ENCODE measurements around the gene INPP5E. TPM values are rescaled to one million over a fixed set of nuclear protein-coding genes. Genes with fewer than 3 reads are reported as not detected.

The INPP5E gene
- total and polyA plus RNA-seq, 2 experiments from 2014 or later: 5.0 to 8.1 TPM

DNA sequence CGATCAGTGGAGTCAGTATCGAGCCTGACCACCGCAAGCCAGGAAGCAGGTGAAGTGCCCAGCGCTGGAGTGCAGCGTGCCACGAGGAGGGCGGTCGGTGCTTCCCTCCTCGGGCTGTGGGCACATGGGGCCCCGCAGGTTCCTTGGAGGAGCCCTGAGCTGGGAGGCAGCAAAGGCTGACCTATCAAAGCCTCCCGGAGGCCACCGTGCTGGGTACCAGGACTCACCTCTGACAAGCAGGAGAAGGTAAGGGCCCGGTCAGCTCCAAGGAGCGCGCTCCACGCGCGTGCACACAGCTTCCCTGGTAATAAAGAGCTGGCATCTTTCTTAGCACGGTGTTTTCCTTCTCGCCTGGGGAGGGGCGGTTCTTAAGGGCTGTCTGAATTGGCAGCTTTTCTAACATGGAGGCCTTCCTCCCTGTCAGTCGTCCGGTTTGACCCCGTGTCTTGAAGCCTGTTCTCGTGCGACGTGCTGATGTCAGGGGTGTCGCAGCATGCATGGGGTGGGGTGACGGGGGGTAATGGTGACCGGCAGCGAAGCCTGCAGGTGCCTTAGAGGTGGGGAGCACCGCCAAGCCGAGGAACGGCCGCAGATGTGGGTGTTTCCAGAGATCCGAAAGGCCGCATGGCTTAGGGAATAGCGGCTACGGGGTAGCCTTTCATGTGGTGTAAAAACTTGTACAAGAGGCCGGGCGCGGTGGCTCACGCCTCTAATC is 16.1 kb downstream of the INPP5E start:
- H3K79me2 ChIP-seq (ENCODE audit: insufficient read depth): no peaks in the 10 kb centered on the region
- no peak overlapping the region for H3K9ac ChIP-seq
- DNase-seq: no peak
- no peak overlapping the region for H2AFZ ChIP-seq
- H3K9me3 ChIP-seq (ENCODE audit: low read depth): no peaks in the 10 kb centered on the region
- H3K9me2 ChIP-seq (ENCODE audit: insufficient read depth): no peaks in the 10 kb centered on the region
- H3K4me3 ChIP-seq: no peak overlapping the region
- in situ Hi-C loops (cut with MboI): no loop called here
- 91 to 92% methylated on average over 43 of the region's 43 CpGs for WGBS, 2 experiments (ENCODE audit: low coverage in 1 of 2, low lambda C conversion rate in 2 of 2, missing lambda C conversion rate in 2 of 2)
- H3K27me3 ChIP-seq (replicated peaks; ENCODE audit: insufficient read depth): no peaks in the 10 kb centered on the region
- no peak overlapping the region for H3K4me2 ChIP-seq (ENCODE audit: unreplicated experiment)
- H4K20me1 ChIP-seq (ENCODE audit: insufficient read depth): no peaks in the 10 kb centered on the region
- TF ChIP-seq EZH2 (IDR thresholded peaks at IDR 0.05; ENCODE audit: insufficient read depth, poor library complexity, severe bottlenecking) (no peak), EZH2phosphoT487 (IDR thresholded peaks at IDR 0.05; ENCODE audit: insufficient read depth, low read depth) (no peak)
- no peaks in the 10 kb centered on the region for H3K4me1 ChIP-seq (ENCODE audit: insufficient read depth)
- peaks cover 14% of the 10 kb centered on the region; the same call in 1 of the 2 replicates for H3F3A ChIP-seq (ENCODE audit: insufficient read depth)
- H3K36me3 ChIP-seq (ENCODE audit: low read depth): peaks cover 23% of the 10 kb centered on the region
- no peak overlapping the region for H3K27ac ChIP-seq

- no peaks in the 10 kb centered on the region for H3K9me2 ChIP-seq (ENCODE audit: insufficient read depth)
- H3K27me3 ChIP-seq (replicated peaks; ENCODE audit: insufficient read depth): no peaks in the 10 kb centered on the region
- no peaks in the 10 kb centered on the region for H3K9me3 ChIP-seq (ENCODE audit: low read depth)
- in situ Hi-C loops (cut with MboI): no loop called here
- H3K4me3 ChIP-seq: no peak overlapping the region
- H3K9ac ChIP-seq: no peak overlapping the region
- H3K4me1 ChIP-seq (ENCODE audit: insufficient read depth): no peaks in the 10 kb centered on the region
- no peaks in the 10 kb centered on the region; the same call in 1 of the 2 replicates for H3K79me2 ChIP-seq (ENCODE audit: insufficient read depth)
- no peak overlapping the region for H3K27ac ChIP-seq
- no peak overlapping the region for H3K4me2 ChIP-seq (ENCODE audit: unreplicated experiment)
- no peak for DNase-seq
- H4K20me1 ChIP-seq (ENCODE audit: insufficient read depth): no peaks in the 10 kb centered on the region
- 97% methylated on average over 26 of the region's 26 CpGs for WGBS, 2 experiments (ENCODE audit: low coverage in 1 of 2, low lambda C conversion rate in 2 of 2, missing lambda C conversion rate in 2 of 2)
- TF ChIP-seq EZH2phosphoT487 (IDR thresholded peaks at IDR 0.05; ENCODE audit: insufficient read depth, low read depth) (no peak), EZH2 (IDR thresholded peaks at IDR 0.05; ENCODE audit: insufficient read depth, poor library complexity, severe bottlenecking) (no peak)
- H3F3A ChIP-seq (ENCODE audit: insufficient read depth): peaks cover 9% of the 10 kb centered on the region; the same call in 1 of the 2 replicates
- H2AFZ ChIP-seq: no peak overlapping the region
- peaks cover 23% of the 10 kb centered on the region for H3K36me3 ChIP-seq (ENCODE audit: low read depth)
These were observed 16.8 kb downstream of the INPP5E start for GRCh38 chr9:136422876-136423275.

DNA sequence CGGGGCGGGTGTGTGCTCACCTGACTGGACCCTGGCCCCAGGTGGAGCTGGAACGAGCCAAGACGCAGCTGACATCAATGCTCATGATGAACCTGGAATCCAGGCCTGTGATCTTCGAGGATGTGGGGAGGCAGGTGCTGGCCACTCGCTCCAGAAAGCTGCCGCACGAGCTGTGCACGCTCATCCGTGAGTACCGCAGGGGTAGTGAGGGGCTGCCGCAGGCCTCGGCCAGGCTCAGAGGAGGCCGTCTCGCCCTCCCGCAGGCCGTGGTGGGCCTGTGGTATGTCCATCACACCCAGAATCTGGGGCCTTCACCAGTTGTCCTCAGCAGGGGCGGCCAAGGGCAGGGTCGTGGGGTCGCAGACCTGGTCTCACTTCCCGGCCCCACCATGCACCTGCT is 17.9 kb downstream of the INPP5E start:
- H3F3A ChIP-seq (ENCODE audit: insufficient read depth): peaks cover 8% of the 10 kb centered on the region; the same call in 1 of the 2 replicates
- H3K9ac ChIP-seq: no peak overlapping the region
- DNase-seq: no peak
- TF ChIP-seq EZH2 (IDR thresholded peaks at IDR 0.05; ENCODE audit: insufficient read depth, poor library complexity, severe bottlenecking) (no peak), EZH2phosphoT487 (IDR thresholded peaks at IDR 0.05; ENCODE audit: insufficient read depth, low read depth) (no peak)
- H3K4me1 ChIP-seq (ENCODE audit: insufficient read depth): no peaks in the 10 kb centered on the region
- H3K4me3 ChIP-seq: no peak overlapping the region
- no peaks in the 10 kb centered on the region for H3K27me3 ChIP-seq (replicated peaks; ENCODE audit: insufficient read depth)
- no peak overlapping the region for H2AFZ ChIP-seq
- H3K27ac ChIP-seq: no peak overlapping the region
- in situ Hi-C loops (cut with MboI): no loop called here
- peaks cover 27% of the 10 kb centered on the region for H3K36me3 ChIP-seq (ENCODE audit: low read depth)
- peaks cover 4% of the 10 kb centered on the region; the same call in 1 of the 2 replicates for H3K79me2 ChIP-seq (ENCODE audit: insufficient read depth)
- no peaks in the 10 kb centered on the region for H4K20me1 ChIP-seq (ENCODE audit: insufficient read depth)
- 86 to 89% methylated on average over 21 of the region's 21 CpGs for WGBS, 2 experiments (ENCODE audit: low coverage in 1 of 2, low lambda C conversion rate in 2 of 2, missing lambda C conversion rate in 2 of 2)
- H3K4me2 ChIP-seq (ENCODE audit: unreplicated experiment): no peak overlapping the region
- no peaks in the 10 kb centered on the region for H3K9me2 ChIP-seq (ENCODE audit: insufficient read depth)
- no peaks in the 10 kb centered on the region for H3K9me3 ChIP-seq (ENCODE audit: low read depth)

- H3K9me2 ChIP-seq (ENCODE audit: insufficient read depth): no peaks in the 10 kb centered on the region
- no peak for TF ChIP-seq EZH2 (IDR thresholded peaks at IDR 0.05; ENCODE audit: insufficient read depth, poor library complexity, severe bottlenecking)
- no peak for TF ChIP-seq EZH2phosphoT487 (IDR thresholded peaks at IDR 0.05; ENCODE audit: insufficient read depth, low read depth)
- no peak overlapping the region for H3K4me2 ChIP-seq (ENCODE audit: unreplicated experiment)
- H3K27ac ChIP-seq: no peak overlapping the region
- H3K9me3 ChIP-seq (ENCODE audit: low read depth): no peaks in the 10 kb centered on the region
- 93 to 95% methylated on average over 12 of the region's 12 CpGs for WGBS, 2 experiments (ENCODE audit: low coverage in 1 of 2, low lambda C conversion rate in 2 of 2, missing lambda C conversion rate in 2 of 2)
- no peak overlapping the region for H3K4me3 ChIP-seq
- in situ Hi-C loops (cut with MboI): no loop called here
- H3F3A ChIP-seq (ENCODE audit: insufficient read depth): no peaks in the 10 kb centered on the region
- H3K36me3 ChIP-seq (ENCODE audit: low read depth): peaks cover 36% of the 10 kb centered on the region
- H4K20me1 ChIP-seq (ENCODE audit: insufficient read depth): no peaks in the 10 kb centered on the region
- peaks cover 28% of the 10 kb centered on the region for H3K79me2 ChIP-seq (ENCODE audit: insufficient read depth)
- no peak overlapping the region for H3K9ac ChIP-seq
- no peak for DNase-seq
- no peak overlapping the region for H2AFZ ChIP-seq
- no peaks in the 10 kb centered on the region for H3K4me1 ChIP-seq (ENCODE audit: insufficient read depth)
- no peaks in the 10 kb centered on the region for H3K27me3 ChIP-seq (replicated peaks; ENCODE audit: insufficient read depth)
These were observed 20.6 kb downstream of the INPP5E start for GRCh38 chr9:136419092-136419420.

All from GM23248 (cell line).